Measurements from ENCODE around the gene TMTC1.

TMTC1 gene

GRCh38 chr12:29578070-29578469, 205.7 kb downstream of the TMTC1 start:
- no peak for TF ChIP-seq CTCF (IDR thresholded peaks at IDR 0.05; ENCODE audit: borderline replicate concordance, control extremely low read depth, extremely low read depth, insufficient read depth, missing control alignments)
- in situ Hi-C loops (cut with MboI; ENCODE audit: low sequenced_read_pairs, unreplicated experiment) = no loop called here
- DNase-seq (ENCODE audit: low spot score) = no peak

GRCh38 chr12:29574500-29574899, 209.2 kb downstream of the TMTC1 start:
- no peak for TF ChIP-seq CTCF (IDR thresholded peaks at IDR 0.05; ENCODE audit: borderline replicate concordance, control extremely low read depth, extremely low read depth, insufficient read depth, missing control alignments)
- in situ Hi-C loops (cut with MboI; ENCODE audit: low sequenced_read_pairs, unreplicated experiment) = no loop called here
- DNase-seq (ENCODE audit: low spot score) = no peak

GRCh38 chr12:29572938-29573337, 210.8 kb downstream of the TMTC1 start:
- no peak for TF ChIP-seq CTCF (IDR thresholded peaks at IDR 0.05; ENCODE audit: borderline replicate concordance, control extremely low read depth, extremely low read depth, insufficient read depth, missing control alignments)

GRCh38 chr12:29572464-29572863, 211.3 kb downstream of the TMTC1 start:
- no peak for TF ChIP-seq CTCF (IDR thresholded peaks at IDR 0.05; ENCODE audit: borderline replicate concordance, control extremely low read depth, extremely low read depth, insufficient read depth, missing control alignments)
- in situ Hi-C loops (cut with MboI; ENCODE audit: low sequenced_read_pairs, unreplicated experiment) = no loop called here
- DNase-seq (ENCODE audit: low spot score) = no peak

More at GRCh38 chr12:29572938-29573337, 210.8 kb downstream of the TMTC1 start:
- DNase-seq (ENCODE audit: low spot score) = no peak
- in situ Hi-C loops (cut with MboI; ENCODE audit: low sequenced_read_pairs, unreplicated experiment) = no loop called here

- TF ChIP-seq CTCF (IDR thresholded peaks at IDR 0.05; ENCODE audit: borderline replicate concordance, control extremely low read depth, extremely low read depth, insufficient read depth, missing control alignments) = no peak
- in situ Hi-C loops (cut with MboI; ENCODE audit: low sequenced_read_pairs, unreplicated experiment) = no loop called here
- DNase-seq (ENCODE audit: low spot score) = no peak
Observed at GRCh38 chr12:29569132-29569757, 214.5 kb downstream of the TMTC1 start.

- no peak for DNase-seq (ENCODE audit: low spot score)
- in situ Hi-C loops (cut with MboI; ENCODE audit: low sequenced_read_pairs, unreplicated experiment) = no loop called here
- no peak for TF ChIP-seq CTCF (IDR thresholded peaks at IDR 0.05; ENCODE audit: borderline replicate concordance, control extremely low read depth, extremely low read depth, insufficient read depth, missing control alignments)
Observed at GRCh38 chr12:29566441-29566840, 217.3 kb downstream of the TMTC1 start.
